ENCODE measurements around the gene PIK3R6.

The PIK3R6 gene, protein sequence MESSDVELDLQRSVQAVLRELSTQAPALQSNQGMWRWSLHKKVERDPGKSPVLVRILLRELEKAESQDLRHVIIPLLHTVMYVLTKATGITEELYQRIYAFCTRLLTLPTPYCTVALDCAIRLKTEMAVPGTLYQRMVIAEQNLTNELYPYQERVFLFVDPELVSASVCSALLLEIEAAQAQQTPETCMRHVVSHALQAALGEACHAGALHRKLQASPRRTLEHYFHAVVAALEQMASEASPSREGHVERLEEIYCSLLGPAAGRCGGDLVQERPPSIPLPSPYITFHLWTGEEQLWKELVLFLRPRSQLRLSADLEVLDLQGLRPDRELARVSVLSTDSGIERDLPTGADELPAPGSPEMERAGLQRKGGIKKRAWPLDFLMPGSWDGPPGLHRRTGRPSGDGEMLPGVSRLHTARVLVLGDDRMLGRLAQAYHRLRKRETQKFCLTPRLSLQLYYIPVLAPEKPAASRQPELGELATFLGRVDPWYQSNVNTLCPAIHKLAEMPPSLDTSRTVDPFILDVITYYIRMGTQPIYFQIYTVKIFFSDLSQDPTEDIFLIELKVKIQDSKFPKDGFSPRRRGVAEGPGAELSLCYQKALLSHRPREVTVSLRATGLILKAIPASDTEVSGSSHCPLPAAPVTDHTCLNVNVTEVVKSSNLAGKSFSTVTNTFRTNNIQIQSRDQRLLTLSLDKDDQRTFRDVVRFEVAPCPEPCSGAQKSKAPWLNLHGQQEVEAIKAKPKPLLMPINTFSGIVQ

DNA sequence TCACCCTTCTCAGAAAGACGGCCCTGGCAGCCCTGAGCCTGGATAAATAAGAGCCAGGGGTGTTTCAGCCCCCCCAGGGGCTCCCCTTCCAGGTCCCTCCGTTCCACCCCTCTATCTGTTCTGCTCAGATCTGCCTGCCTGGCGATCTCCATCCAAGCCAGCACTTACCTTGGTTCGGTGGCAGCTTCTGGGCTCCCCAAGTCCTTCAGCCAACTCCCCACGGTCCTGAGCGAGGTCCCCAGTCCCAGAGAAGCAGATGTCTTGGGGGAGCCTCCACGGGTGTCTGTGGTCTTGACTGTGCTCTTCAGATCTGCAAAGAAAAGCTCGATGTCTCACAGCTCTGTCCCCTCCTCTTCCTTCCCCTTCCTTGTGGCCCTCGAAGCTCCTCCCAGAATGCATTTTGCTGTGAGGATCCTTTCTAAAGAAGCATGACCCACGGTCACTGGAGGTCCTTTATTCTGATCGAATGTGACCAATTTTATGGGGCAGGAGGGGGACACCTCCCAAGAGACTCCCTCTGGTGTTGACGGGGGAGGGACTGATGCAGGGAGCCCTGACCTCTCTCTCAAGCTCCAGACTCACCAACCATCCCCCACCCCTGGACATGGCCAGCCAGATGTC, at the start of gene PIK3R6:
Gene PIK3R6, minus strand, starts transcription at position 314 of the 621 bp plus-strand sequence. CDS start 17,880 bp downstream, outside the sequence.
- DNase-seq, result peak; percentile 64 to 68 (median 67)

DNA sequence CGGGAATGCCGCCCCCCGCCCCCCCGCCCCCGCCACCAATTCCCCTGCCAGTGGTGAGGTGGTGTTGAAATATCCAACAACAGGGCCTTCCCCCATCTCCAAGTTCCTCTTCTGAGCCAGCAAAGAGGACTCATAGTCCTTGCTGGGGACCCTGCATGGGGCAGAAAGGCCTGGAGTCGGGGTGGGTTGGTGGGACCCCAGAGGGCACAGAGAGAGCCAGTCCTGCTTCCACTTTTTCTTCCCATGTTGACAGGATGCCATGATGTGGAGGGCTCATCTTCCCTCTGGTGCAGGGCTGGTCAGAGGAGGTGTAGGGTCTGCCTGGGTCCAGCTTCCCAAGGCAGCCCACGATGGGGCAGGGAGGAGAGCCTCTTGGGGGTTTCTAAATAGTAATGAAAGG, 49.0 kb upstream of the PIK3R6 start:
- DNase-seq, result peak in 1 of 3 donors; percentile 89

DNA sequence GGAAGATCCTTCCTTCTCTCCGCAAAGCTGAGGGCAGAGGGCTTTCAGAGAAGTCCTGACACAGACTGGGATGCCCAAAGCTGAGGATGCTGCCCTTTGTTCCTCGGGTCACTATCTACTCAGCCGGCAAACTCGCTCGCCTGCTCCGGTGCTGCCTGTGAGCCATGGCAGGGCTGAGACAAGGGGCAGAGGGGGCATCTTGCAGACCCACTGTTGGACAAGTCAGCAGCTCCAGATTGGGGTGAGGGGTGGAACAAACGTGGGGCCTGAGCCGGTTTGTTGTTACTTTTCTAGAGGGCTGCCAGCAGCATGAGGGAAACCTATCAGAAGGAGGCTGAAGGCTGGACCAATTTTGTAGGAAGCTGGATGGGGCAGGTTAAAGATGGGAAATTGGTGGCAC, 47.1 kb upstream of the PIK3R6 start:
- DNase-seq, result no peak

DNA sequence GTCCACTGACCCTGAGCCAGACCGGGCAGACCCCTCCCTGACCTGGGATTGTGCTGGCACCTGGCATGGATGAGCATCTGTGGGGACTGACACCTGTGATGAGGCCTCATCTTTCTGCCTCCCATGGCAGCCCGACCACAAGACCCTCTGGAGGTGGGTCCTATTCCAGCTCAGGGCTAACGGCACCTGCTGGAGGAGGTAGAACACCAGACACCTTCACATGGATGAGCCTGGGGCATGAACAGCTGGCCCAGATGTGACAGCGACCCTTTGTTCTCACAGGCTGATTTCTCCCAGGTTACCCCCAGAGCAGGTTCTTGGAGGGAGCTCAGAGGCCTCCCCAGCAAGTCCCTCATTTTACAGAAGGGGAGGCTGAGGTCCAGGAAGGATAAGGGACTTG, 46.4 kb upstream of the PIK3R6 start:
- no peak for DNase-seq

DNA sequence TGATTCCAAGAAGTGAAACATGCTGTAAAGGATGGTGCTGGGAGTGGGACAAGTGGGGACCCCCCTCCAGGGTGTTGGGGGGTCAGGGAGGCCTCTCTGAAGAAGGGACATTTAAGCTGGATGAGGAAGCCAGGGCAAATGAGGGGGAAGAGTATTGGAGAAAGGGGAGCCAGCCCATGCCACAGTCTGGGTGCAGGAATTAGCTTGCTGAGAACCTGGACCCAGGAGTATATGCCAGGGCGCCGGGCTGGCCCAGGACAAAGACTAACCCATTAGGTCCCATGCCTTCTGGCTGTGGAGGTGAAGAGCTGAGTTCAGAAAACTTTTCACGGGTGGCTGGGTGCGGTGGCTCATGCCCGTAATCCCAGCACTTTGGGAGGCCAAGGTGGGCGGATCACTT, 45.6 kb upstream of the PIK3R6 start:
- no peak for DNase-seq

DNA sequence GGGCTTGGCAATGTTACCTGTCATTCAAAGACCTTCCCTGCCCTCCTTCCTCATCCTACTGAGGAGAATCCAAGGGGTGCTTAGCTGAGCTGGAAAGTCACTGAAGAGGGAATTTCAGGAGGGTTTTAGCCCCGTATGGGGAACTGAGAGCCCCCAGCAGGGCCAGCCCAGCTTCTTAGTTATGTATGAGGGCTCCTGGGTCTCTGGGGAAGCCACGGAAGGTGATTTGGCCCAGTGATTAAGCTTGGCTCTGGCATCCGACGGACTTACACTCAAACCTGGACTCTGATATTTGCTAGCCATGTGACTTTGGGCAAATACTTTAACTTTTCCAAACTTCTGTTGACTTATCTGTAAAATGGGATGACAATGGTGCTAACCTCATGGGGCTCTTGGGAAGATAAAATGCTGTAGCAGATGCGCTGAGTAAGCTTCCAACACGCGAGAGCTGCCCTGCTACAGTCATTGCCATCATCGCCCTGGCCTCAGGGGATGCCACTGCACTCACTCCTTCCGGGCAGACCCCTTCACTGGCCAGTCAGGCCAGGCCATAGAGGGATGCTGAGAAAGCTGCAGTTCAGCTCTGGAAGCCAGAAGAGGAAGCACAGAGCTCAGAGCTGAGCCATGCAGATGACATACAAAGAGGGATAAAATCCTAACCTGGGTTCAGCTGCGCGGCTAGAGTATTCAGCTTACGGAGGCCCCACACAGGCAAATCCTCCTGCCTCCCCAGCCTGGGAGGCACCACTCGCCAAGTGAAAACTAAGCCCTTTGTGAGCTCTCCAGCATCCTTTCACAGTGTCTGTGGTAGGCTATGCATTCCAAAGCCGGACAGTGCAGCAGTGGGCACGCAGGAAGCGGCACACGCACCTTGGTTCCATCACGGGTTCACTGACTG, 44.9 kb upstream of the PIK3R6 start:
- no peak for DNase-seq

DNA sequence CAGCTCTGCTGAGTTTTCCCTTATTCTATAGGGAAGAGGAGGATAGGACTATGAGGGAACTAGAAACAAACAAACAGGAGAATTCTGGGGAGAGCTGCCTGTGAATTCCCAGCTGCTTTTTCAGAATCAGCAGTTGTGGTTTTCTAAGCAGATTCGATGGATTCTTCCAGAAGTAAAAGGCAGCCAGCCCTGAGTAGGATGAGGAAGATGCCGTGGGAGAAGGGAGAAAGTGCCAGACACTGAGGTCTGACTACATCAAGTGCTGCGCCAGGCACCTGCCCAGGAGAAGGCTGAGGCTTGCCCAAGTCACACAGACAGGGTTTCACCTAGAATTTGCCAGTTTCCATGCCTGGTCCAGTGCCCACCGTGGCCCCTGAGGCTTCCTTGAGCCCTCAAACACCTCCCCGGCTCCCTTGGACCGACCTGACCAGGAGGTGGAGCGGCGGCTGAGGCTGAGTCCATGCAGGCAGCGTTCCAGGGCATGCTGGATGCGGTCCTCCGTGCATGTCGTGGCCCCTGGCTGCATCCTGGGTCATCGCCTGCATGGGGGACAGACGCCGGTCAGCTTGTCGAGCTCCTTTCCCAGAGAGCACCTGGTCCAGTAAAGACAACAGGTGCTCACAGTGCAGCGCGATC, 43.6 kb upstream of the PIK3R6 start:
- peak; percentile 43 to 53 (median 52) for DNase-seq

DNA sequence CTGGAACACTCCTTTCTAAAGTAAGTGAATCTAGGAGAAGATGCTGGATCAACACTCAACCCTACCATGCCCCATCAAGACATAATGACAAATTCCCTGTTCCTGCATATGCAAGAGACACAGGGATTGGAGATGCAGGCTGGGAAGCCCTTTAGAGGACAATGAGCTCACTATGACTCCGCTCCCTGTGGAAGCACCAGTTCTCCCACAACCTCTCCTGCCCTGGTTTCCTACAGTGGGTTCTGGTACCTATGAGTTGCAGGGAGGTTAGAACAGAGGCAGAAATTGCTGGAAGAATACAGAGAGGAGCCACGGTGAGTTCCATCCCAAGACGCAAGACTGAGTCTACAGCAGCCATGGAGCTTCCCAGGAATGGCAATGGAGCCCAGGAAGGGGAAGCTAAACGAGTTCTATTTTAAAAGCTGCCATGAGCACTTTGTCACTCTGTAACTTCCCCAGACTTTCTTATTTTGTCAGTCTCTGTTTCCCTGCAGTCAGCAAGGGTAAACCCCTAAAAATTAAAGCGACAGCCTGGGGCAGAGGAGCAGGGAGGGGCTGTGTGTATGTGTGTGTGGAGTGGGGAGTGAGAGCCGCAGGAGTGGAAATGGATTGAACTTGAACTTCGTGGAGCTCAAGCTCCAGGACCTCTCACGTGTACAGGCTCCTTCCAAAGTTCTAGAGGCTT, 42.3 kb upstream of the PIK3R6 start:
- DNase-seq, result peak; percentile 85 to 91 (median 89)

DNA sequence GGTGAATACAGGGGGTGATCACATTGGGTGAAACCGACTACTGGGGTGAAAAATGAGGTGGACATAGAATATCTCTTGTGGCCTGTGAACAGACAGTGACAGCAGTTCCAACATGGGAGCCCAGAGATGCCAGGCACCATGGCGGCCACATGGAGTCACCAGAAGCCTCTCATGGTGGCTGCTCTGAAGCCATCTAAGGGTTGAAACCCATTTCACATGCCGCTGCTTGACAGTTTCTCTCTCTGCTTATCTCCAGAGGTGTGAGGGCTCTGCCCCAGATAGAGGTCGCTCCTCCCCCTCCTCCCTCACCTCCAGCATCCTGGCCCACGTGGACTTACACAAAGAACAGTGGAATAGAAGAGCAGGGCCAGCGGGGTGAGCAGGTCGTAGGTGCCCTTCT, 37.9 kb upstream of the PIK3R6 start:
- no peak for DNase-seq

DNA sequence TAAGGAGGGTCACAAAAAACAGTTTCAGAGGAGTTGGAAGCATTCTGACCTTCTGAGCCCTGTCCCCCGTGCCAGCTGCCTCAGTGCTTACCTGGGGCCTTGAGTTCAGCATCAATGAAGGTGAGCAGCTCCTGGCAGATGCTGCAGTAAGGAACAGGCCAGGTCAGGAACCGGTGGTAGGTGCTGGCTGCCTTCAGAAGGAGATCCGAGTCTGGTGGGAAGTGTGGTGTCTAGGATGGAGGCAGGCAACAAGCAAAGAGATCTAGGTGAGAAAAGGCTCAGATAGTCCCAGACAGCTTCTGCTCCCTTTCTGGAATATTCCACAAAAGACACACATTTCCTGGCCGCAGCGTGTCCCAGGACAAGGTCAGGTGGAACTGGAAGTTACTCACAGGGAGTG, 37.2 kb upstream of the PIK3R6 start:
- no peak for DNase-seq

DNA sequence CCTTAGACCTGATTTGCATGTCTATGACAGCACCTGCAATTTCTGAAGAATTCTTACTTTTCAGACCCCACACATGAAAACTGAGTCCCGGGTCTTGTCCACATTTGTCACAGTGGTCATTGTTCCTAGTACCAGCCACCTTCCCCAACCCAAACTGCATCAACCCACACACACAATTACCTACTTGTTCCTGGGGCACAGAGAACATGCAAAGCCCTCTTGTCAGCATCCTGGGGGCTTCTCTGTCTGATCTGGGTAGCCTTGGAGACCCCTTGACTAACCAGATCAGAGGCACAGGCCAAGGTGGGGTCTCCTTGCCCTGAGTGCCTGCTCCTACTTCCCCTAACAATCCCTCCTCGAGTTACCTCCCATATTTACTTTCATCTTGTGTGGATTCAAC, 36.7 kb upstream of the PIK3R6 start:
- DNase-seq, result no peak

DNA sequence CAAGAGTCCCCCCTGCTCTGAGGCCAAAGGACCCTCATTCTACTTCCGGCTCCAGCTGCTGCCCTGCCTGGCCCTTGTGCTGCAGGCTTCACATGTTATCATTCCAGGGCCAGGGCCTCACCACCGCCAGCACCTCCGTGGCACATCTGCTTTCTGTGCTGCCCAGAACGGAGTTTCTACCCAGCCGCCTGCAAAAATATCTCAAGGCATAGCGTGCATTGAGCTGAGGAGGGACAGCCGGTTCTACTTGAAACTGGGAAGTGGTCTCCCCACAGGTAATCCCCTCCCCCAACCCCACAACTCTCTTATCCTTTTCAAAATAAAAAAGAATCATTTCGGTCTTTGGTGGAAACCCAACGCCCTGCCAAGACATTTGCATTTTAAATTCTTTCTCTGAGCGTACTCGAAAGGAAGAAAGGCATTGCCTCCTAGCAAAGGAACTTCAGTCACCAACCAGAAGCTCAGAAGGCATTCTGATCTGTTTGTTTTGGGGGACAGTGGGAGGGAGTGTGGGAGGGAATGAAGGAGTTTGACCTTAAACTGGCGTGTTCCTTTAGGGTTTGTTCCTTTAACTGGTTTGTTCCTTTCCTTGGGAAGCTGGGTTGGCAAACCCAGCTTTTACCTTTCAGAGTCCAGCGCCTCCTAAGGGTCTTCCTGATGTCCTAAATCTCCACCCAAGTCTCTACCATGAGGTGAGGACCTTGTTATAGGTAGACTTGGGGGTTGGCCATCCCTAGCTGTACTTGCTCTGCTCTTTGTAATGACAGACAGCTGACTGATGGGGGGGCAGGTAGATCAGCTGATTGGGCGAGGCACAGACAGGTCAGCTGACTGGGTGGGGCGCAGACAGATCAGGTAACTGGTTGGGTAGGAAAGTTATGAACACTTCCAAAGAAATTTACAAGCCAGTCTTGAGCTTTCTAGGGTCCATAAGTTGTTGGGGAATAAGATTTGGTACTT, 33.4 kb upstream of the PIK3R6 start:
- DNase-seq, result peak in 1 of 3 donors; percentile 46

DNA sequence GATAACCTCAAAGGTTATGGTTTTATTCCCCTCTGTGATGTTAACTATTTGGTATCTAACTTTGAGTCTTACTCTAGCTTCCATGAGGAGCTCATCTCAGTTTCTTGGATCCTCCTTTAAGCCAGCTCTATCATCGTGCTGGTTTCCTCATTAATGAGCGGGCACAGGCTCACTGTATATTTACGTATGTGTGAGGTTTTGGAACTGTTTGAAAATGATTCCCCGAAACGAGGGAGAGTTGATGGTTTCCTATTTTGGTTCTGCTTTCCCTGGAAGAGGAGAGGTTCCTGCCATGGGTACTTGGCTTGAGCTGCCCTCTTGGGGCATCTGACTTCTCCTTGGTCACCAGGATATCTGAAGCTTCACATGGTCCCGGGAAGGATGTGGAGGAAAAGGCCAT, 32.7 kb upstream of the PIK3R6 start:
- peak in 2 of 3 donors; percentile 46 to 50 for DNase-seq

DNA sequence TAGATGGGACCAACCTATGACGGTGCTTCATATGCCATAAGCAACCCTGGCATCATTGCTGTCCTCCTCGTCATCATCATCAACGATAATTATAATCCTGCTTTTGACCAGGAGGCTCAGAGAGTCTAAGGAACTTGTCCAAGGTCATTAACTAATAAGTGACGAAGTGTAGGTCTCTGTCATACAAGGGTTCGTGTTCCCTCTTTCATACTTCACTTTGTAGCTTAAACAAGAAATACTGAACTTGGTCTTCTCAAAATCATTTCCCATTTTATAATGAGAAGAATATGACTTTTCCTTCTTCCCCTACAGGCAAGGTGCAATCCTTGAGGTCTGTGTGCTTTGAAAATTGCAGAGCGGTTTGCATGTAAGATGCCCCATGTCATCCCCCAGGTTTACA, 31.2 kb upstream of the PIK3R6 start:
- DNase-seq, result no peak

DNA sequence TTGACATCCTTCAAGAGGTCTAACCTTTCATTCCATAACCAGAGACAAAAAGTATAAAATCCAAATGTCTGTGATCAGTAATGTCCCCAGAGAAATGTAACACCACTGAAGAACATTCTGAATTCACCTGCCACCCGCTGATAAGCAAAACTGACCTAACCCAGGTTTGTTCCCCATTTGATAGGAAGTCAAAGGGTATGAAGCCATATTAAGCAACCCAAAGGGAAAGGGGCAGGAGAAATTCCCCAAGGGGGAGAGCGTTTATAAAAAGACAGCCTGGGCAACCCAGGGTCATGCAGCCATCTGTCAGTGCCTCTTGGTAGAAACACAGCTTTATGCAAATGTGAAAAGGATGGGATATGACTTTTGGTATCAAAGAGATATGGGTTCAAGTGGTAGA, 30.7 kb upstream of the PIK3R6 start:
- DNase-seq, result peak; percentile 56 to 62 (median 56)

DNA sequence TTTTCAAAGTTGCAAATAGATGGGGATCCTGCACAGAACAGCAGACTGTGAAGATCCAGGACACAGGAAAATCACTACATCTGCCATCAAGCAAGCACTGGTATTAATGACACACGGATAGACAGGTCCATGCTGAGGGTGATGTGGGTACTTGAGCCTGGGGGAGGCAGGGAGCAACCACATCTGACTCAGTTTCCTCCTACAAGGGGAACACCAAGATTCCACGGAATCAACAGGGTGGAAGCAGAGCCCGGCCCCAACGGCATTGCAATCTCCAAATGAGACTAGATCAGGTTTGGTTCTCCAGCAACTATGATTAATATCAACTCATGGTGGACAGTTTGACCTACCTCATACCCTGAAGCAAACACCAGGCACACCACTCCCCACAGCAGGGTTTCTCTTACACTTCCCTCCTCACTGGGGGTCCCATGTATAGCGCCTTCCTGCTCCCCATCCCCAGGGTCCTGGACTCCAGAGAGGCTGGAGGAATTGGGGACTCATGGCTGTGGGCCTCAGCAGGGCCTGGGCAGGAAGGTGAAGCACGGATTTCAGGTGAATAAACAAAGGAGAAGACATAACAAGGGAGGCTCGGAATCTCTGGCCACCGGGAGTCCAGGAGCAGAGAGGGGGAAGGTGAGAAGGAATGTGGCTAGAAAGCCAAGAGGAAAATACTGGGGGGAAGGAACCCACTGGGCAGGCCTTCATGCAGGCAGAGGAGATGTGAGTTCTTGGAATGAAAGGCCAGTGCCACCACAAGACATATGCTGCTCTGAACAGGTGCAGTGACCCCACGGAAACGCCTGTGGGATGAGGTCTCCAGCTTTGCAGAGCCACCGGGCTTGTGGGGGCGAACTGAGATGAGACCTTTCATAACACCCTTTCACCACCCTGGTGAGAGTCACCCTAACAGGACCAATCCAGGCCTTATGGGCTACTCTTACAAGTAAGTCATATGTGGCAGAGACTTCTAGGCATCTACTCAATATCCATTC, 29.5 kb upstream of the PIK3R6 start:
- no peak for DNase-seq

DNA sequence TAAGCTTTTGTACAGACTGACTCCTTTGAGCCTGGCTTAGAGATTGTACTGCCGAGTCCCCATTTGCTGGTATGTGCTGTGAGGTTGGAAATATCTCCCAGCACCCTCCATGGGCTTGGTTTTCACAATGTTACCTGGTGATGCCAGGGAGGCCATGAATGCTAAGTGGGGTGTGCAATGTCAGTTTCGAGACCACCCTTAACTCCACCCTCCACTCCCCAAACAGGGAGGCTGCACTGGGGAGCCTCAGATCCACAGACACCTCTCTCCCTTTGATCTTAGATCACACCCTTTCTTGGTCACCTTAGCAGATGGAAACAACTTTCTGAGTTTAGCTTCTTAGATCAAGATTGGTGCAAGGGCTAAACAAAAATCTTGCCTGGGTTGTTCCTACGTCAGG, 28.6 kb upstream of the PIK3R6 start:
- DNase-seq, result no peak

DNA sequence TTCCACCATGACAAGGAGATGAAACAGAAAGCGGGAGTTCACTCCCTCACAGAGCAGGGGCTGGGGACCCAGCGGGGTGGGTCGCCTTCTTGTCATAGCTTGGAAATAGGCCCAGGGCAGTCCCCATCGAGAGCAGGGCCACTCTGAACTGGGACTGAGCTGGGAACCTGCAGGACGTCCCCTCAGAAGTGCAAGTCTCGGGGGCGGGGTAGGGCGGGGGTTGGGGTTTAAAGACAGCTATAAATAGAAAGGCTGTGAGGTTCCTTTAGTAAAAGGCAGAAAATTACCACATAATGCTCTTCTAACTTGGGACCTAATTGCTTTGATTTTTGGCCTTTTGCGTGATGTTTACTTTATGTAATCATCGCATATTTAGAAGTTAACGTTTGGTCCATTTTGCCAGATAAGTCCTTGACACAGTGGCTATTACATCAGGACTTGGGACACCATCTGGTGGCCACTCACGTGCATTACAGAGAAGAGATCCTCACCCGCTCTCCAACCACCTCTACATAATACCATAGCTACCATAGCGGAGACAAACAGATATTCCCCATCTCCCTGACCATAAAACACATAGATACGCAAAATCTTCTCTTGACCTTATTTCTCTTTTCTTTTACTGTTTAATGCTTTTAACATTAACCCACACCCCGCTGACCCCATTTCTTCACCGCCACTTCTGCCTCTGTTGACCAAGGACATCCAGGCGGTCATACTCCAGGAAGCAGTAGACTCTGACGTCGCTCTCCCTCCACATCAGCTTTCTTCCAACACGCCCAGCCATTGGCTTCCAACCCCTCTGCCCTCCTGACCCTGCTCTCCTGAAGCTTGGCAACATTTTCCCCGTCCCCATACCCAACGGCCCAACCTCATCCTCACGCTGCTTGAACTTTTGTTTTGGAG, 27.5 kb upstream of the PIK3R6 start:
- peak; percentile 66 to 75 (median 68) for DNase-seq

Measured in suppressor macrophage treated with lipopolysaccharide for 1 hour (primary cell).